Cardiac fibroblast (primary cell): ENCODE data around the gene MAGED4.

Experiments
- DNase-seq, 2 donors: peaks; one replicate each; pipeline versions ENCODE4 v3.0.0 to v3.0.0-alpha.2; 2010; ENCODE audit warnings: low read depth in 2 of 2
- H3K4me3 ChIP-seq, 2 donors: replicated peaks in 1 of 2; 1 replicate in 1 of 2; 2 replicates in 1 of 2; pipeline ENCODE4 v1.5.1; 2011; ENCODE audit warnings: low read depth in 2 of 2, low read length in 2 of 2, mild to moderate bottlenecking in 2 of 2, moderate library complexity in 1 of 2
- CTCF ChIP-seq: IDR thresholded peaks from one replicate; pipeline ENCODE4 v1.5.1; 2011; ENCODE audit warnings: low read depth, mild to moderate bottlenecking, low read length, inconsistent platforms

Gene MAGED4

DNA sequence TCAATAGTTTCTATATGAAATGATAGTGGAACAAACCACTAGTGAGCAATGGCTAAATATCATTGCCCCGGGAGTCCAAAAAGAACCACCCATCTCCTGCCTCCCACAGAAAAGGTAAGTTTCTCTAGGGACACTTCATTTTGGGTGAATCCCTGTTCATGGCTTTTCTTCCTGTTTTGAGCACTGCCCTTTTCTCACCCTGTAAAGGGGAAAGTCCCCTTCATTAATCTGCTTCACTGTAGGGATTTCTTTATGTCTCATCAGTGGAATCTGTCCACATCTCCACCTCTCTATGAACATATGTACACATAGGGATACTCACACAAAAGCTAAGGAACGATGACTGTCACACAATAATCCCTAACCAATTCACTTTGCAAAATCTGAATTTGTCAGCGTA, 28.6 kb downstream of the MAGED4 start:
- TF ChIP-seq CTCF = no peak
- H3K4me3 ChIP-seq = no peak overlapping the region
- DNase-seq = no peak

GRCh38 chrX:52216541-52216940, 31.9 kb downstream of the MAGED4 start:
- H3K4me3 ChIP-seq = no peak overlapping the region
- no peak for DNase-seq
- TF ChIP-seq CTCF = no peak

DNA sequence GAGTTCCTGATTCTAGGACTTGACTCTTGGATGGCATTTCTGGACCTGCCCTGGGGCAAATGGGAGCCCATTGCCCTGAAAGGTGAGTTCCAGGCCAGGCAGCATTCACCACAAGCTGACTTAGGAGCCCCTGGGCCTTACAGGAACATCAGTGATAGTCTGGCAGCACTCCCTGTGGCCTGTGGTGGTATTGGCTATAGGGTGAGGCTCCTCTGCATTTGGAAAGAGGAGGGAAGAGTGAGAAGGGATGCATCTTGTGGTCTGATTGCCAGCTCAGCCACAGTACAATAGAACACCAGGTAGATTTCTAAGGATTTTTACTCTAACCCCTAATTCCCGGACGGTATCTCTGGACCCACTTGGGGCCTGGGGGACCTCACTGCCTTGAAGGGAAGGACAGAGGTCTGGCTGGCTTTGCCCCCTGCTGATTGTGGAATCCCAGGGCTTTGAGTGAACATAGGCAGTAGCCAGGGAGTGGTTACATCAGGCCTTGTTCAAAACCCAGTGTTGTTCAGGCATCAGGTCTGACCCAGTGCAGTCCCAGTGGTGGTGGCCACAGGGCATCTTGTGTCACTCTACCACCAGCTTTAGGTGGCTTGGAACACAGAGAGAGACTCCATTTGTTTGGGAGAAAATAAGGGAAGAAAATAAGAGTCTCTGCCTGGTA, 32.9 kb downstream of the MAGED4 start:
- H3K4me3 ChIP-seq = no peak overlapping the region
- DNase-seq = no peak
- no peak for TF ChIP-seq CTCF

GRCh38 chrX:52220936-52221335, 36.2 kb downstream of the MAGED4 start:
- H3K4me3 ChIP-seq = no peak overlapping the region
- TF ChIP-seq CTCF = no peak
- DNase-seq = no peak
